ENCODE results near the gene PRAF2.

The PRAF2 gene

DNA sequence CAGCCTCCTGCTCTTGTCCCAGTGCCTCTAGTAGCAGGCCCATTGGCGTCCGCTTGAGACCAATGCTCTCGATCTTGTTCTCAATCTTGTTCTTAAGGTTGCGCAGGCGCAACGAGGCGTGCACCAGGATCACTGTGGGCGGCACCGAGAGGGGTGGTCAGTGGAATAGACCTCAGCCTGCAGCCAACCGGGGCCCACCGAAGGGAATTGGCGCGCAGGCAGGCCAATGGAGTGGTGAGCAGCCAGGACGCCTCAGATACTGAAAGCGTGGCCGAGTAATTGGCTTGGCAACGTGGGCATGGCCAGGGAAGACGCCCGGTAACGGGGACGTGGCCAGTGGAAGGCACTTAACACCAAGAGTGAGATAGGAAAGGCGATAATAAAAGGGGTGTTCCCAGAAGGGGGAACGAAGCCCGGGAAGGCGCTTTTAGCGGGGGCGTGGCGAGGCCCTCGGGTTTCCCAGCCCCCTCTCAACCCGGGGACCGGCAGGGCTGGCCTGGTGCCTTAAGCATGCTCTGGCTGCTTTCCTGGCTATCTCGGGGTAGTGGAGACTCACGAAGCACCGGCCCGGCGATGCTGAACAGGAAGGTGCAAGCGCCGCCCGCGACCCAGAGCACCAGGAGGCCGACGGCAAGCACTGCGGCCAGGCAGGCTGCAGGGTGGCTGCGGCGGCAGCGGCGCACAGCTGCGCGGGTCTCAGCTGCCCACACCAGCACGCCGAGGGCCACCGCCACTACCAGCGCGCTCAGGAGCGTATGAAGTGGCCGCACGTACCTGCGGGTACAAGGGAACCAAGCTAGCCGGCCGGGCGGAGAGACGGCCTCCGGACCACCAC, 1.7 kb downstream of the PRAF2 start:
- DNase-seq: peak; percentile 83

GRCh38 chrX:49070988-49071387, 2.8 kb downstream of the PRAF2 start:
- DNase-seq: no peak

GRCh38 chrX:49069038-49069437, 4.8 kb downstream of the PRAF2 start:
- DNase-seq: no peak

DNA sequence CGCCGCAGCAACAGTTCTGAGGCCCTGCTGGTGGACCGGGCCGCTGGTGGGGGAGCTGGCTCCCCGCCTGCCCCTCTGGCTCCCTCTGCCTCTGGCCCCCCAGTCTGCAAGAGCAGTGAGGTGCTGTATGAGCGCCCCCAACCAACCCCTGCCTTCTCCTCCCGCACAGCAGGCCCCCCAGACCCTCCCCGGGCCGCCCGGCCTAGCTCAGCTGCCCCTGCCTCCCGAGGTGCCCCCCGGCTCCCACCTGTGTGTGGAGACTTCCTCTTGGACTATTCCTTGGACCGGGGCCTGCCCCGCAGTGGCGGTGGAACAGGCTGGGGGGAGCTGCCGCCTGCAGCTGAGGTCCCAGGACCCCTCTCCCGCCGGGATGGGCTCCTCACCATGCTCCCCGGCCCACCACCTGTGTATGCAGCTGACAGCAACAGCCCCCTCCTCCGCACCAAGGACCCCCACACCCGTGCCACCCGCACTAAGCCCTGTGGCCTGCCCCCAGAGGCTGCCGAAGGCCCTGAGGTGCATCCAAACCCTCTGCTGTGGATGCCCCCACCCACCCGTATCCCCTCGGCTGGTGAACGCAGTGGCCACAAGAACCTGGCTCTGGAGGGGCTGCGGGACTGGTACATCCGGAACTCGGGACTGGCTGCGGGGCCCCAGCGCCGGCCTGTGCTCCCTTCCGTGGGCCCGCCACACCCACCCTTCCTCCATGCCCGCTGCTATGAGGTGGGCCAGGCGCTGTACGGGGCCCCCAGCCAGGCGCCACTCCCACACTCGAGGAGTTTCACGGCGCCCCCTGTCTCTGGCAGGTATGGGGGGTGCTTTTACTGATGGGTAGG, 6.3 kb downstream of the PRAF2 start:
- DNase-seq: no peak

DNA sequence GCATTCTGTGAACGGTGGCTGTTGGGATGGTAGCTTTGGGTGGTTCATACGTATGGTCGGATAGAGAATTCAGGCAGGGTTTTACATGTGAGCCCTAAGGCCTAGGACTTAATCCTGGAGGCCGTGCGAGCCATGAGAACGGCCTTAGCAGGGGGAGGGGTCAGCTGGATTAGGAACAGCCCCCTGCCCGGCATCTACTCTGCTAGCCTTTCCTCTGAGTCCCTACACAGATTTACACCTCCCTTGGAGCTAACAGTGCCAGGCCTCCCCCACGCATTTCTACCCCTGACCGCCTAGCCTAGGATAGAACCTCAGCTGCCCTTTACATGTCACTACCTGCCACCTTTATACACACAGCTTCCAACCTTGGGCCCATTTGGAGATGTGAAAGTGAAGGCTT, 7.1 kb downstream of the PRAF2 start:
- no peak for DNase-seq

DNA sequence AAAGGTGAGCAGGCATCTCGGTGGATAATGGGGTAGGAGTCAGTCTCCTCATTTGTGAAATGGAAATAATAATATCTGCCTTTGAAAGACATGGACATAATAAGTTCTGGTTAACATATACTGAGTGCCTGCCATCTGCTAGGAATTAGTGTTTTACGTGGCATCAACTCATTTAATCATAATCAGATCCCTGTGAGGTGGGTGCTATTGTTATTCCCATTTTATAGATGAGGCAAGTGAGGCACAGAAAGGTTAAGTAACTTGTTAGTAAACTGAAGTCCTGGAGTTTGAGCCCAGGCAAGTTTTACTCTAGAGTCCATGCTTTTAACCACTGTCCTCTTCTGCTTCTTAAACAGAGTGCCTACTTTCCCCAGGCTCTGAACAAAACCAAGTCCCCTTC, 7.5 kb downstream of the PRAF2 start:
- no peak for DNase-seq

DNA sequence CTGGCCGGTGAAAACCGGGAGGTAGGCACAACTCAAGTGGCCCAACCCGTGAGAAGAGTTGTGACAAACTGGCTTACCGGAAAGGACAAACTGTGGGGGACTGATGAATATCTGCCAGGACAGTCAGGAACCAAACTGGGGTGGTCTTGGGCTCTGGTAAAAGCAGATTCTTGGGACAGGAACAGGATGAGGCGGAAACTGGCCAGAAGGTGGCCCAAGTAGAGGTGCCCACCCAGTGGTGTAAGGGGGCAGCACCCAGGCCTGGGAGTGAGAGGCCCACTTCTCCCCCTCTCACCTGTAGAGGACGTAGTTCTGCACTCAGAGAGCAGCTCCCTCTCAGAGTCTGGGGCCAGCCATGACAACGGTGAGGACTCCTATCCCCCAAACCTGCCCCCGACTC, 9.1 kb downstream of the PRAF2 start:
- no peak for DNase-seq

GRCh38 chrX:49064303-49064702, 9.5 kb downstream of the PRAF2 start:
- no peak for DNase-seq

GRCh38 chrX:49063715-49064114, 10.1 kb downstream of the PRAF2 start:
- DNase-seq: no peak

GRCh38 chrX:49061916-49062315, 11.9 kb downstream of the PRAF2 start:
- no peak for DNase-seq

GRCh38 chrX:49061490-49061889, 12.3 kb downstream of the PRAF2 start:
- DNase-seq: no peak

DNA sequence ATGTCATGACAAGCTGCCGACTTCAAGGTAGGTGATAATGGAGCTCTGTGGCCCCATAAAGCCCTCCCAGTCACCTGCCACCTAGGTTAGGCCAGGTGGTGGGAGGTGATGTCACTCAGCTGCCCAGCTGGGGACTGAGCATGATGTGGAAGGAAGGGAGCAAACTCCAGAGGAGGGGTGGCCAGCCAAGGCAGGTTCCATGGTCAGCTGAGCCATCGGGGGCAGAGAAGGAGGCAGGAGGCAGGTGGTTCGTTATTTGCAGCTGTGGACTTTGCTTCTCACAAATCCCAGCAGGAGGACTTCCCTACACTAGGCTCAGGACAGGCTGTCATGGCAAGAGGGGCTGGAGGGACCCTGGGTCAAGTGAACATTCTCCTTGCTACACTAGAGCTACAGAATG, 12.9 kb downstream of the PRAF2 start:
- DNase-seq: no peak

GRCh38 chrX:49059681-49060085, 14.1 kb downstream of the PRAF2 start:
- no peak for DNase-seq

DNA sequence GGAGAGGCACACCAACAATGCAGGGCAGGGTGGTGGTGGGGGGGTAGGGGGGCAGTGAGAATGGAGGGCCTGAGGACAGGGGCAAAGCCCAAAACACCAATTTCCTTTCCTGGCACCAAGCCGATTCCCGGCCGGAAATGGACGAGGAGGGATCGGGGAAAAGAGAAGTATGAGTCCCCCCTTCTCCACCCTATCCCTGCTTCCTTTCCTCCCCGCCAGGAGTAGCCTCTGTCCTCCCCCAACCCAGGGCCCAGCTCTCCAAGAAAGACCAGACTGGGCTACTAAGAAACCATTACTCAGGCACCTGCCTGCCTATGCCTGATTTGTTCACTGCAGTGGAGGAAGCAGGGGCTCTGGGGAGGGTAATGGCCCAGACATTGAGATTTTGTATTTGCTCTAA, 14.6 kb downstream of the PRAF2 start:
- DNase-seq: no peak

DNA sequence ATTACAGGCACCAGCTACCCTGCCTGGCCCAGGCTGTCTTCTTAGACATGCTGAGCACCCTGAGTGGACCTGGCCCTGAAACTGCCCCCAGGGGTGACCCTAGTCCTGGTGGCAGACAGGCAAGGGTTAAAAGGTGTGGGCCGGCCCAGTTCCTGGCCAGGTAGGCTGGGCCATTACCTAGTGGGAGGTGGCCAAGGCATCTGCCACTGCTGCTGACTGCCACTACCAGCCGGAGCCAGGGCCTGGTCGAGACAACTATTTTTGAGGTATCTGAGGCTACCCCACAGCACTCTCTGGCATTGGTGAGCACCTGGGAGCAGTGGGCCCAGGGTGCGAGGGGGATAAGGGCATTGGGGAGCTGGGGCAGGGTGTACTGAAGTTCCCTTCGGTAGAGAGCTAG, 15.0 kb downstream of the PRAF2 start, which contains the start of gene CCDC120:
CCDC120 (plus strand) TSS at position 206 of the 400 bp plus-strand sequence. CDS start 3,043 bp downstream, outside the sequence.
- no peak for DNase-seq

GRCh38 chrX:49054073-49054762, 19.6 kb downstream of the PRAF2 start:
- no peak for DNase-seq

- peak; percentile 87 for DNase-seq
Measured at GRCh38 chrX:49053223-49054072, 20.4 kb downstream of the PRAF2 start.

- DNase-seq: no peak
Measured at GRCh38 chrX:49043987-49044281, 29.9 kb downstream of the PRAF2 start.

DNA sequence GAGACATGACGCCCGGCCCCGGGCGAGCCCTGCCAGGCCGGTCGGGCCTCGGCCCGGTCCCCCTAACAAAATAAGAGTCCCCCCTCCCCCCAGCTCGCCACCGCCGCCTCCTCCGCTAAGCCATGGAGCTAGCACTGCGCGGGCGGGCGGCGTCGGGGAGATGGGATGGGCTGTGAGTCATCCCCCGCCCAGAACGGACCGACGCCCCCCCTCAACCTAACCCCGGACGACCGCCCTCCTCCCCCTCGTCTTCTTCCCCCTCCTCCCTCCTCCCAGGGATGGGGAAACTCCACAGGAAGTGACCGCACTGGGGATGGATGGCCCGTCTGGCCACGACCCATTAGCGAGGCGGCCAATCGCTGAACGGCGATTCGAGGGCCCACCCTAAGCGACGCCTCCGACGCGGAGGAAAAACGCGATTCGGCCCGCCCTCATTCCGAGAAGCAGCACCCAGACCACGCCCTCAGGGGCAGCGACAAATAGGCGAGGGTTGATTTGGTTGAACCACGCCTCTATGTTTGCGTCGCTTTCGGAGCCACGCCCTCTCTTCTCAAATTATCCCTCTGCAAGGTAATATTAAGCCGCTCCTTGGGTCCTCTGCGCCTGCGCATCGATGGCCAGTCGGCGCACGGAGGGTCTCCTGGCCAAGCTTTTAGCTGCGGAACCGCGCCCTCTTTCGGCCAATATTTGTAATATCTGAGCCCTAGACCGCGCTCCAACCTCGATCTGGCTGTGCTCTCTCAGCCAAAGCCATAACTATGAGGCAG, 30.4 kb downstream of the PRAF2 start, which contains the start of gene TFE3:
TFE3 (minus strand) TSS at position 138 of the 767 bp plus-strand sequence; CDS start at position 7, 131 bp downstream.
- peak; percentile 99 for DNase-seq

- no peak for DNase-seq
Measured at GRCh38 chrX:49042581-49043219, 31.1 kb downstream of the PRAF2 start.

Data from islet precursor cell (in vitro differentiated cells).